ENCODE results near the gene MED16.
"Not testable (repeated sequence)": the region's sequence is repeated elsewhere in the genome, so short reads cannot be mapped to it uniquely, and the experiment has no call there.

Gene MED16

DNA sequence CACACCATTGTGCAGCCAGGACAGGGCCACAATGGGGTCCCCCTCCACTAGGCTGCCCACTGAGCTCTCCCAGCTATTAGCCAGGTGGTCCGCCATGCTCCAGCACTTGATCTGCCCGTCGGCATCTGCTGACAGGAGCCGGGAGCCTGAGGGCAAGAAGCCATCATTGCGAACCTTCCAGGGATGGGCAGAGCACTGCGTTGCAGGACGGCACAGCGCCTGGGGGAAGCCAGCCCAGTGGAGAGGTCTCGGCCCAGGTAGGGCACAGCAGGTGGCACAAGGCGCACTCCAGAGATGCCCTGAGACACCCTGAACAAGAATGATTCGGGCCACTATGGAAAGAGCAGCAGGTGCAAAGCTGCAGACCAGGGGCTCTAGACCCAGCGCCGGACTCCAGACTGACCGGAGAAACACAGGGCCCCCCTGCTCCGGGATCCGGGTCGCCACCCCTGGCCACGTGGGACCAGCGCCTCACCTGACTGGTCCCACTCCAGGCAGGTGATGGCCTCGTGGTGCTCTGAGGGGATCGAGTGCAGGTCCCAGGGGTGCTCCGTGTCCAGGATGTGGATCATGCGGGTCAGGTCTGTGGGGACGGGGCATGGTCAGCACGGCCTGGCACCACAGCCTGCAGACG, 3.2 kb downstream of the MED16 start:
- Mint-ChIP-seq H3K27ac (no peak overlapping the region), H3K36me3 (peaks cover 68% of the 10 kb centered on the region), H3K4me3 (no peak overlapping the region), H3K9me3 (no peaks in the 10 kb centered on the region), H3K4me1 (peaks cover 19% of the 10 kb centered on the region)
- no peak for ATAC-seq
- DNase-seq (ENCODE audit: low spot score in 2 of 2), result no peak

GRCh38 chr19:888581-889385, 4.2 kb downstream of the MED16 start:
- no peak overlapping the region for H3K27ac Mint-ChIP-seq
- no peak for DNase-seq (ENCODE audit: low spot score in 2 of 2)
- no peak for ATAC-seq
- H3K4me1 Mint-ChIP-seq, result peaks cover 19% of the 10 kb centered on the region
- no peak overlapping the region for H3K4me3 Mint-ChIP-seq
- H3K9me3 Mint-ChIP-seq, result no peaks in the 10 kb centered on the region
- peaks cover 61% of the 10 kb centered on the region for H3K36me3 Mint-ChIP-seq

- H3K27ac Mint-ChIP-seq, result no peak overlapping the region
- H3K4me1 Mint-ChIP-seq, result peaks cover 13% of the 10 kb centered on the region
- peaks cover 57% of the 10 kb centered on the region for H3K36me3 Mint-ChIP-seq
- H3K9me3 Mint-ChIP-seq, result no peaks in the 10 kb centered on the region
- H3K4me3 Mint-ChIP-seq, result no peak overlapping the region
- DNase-seq (ENCODE audit: low spot score in 2 of 2) (no peak), ATAC-seq (no peak)
Measured at GRCh38 chr19:887599-887998, 5.4 kb downstream of the MED16 start.

DNA sequence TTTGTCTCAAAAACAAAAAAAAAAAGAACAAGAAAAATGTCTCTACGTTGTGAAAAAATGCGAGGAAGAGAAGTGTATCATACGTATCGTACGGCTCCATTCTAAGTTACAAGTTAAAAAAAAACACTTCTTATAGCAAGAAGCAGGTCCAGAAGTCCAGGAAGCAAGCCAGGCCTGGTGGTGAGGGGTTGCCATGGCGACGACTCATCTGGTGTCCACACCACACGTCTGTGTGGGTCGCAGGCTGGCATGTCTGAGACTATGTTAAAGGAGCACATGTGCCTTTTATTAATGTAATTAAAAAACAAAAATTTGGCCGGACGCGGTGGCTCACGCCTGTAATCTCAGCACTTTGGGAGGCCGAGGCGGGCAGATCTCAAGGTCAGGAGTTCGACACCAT, 5.9 kb downstream of the MED16 start:
- H3K4me3 Mint-ChIP-seq, result no peak overlapping the region
- no peak for DNase-seq (ENCODE audit: low spot score in 2 of 2)
- H3K27ac Mint-ChIP-seq, result no peak overlapping the region
- H3K9me3 Mint-ChIP-seq, result no peaks in the 10 kb centered on the region
- peaks cover 60% of the 10 kb centered on the region for H3K36me3 Mint-ChIP-seq
- ATAC-seq, result no peak
- peaks cover 9% of the 10 kb centered on the region for H3K4me1 Mint-ChIP-seq

DNA sequence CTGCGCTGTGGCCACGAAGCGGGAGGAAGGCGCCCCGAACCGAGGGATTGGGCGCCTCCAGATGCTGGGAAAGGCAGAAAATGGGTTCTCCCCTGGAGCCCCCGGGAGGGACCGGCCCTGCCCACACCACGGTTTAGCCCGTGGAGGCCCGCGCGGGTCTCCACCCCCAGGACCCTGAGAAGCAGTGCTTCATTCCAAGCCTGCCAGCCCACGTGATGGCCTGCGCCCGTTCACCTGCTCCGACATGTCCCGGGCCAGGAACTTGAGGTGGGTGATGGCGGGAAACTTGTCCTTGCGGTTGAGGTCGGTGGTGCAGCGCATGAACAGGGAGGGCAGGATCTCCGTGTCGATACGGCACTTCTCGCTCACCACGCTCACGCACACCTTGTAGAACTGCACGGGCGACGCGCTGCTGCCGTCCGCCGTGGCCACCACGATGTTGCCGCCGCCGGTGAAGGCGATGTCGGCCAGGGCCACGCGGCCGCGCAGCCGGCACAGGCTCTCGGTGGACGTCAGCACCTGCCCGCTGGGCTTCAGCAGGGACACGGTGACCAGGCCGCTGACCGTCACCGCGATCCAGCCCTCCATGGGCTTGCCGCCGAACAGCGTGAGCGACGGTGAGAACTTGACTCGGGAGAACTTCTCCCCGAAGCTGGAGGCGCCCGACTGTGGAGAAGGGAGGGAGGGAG, 7.3 kb downstream of the MED16 start:
- no peaks in the 10 kb centered on the region for H3K9me3 Mint-ChIP-seq
- ATAC-seq (no peak), DNase-seq (ENCODE audit: low spot score in 2 of 2) (no peak)
- H3K27ac Mint-ChIP-seq, result no peak overlapping the region
- peaks cover 61% of the 10 kb centered on the region for H3K36me3 Mint-ChIP-seq
- no peaks in the 10 kb centered on the region for H3K4me1 Mint-ChIP-seq
- no peak overlapping the region for H3K4me3 Mint-ChIP-seq

GRCh38 chr19:884420-885211, 8.4 kb downstream of the MED16 start:
- DNase-seq (ENCODE audit: low spot score in 2 of 2), result no peak
- Mint-ChIP-seq H3K36me3 (peaks cover 56% of the 10 kb centered on the region), H3K27ac (no peak overlapping the region), H3K9me3 (no peaks in the 10 kb centered on the region), H3K4me3 (no peak overlapping the region), H3K4me1 (no peaks in the 10 kb centered on the region)
- ATAC-seq, result no peak

DNA sequence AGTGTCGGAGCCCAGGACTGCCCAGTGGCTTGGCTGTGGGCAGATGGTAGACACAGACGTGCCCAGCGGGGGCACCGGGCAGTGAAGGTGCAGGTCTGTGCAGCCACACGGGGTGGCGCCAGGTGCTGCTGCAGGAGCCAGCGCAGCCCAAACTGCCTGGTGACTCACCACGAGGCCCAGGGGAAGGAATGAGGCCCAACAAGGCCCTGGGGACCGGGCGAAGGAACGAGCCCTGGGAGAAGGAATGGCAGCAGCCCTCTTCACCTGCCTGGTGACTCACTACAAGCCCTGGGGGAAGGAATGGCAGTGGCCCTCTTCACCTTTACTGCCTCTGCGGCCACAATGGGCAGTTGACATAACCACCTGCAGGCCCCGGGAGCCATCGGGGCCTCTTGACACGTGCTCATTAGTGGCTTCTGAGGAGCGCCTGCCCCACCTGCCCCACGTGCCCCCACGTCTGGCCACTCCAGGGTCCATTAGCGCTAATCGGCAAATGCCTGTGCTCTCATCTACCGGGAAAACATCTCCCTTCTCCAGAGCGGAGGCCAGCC, 9.3 kb downstream of the MED16 start:
- H3K36me3 Mint-ChIP-seq, result peaks cover 47% of the 10 kb centered on the region
- no peak for ATAC-seq
- no peak overlapping the region for H3K4me3 Mint-ChIP-seq
- no peaks in the 10 kb centered on the region for H3K9me3 Mint-ChIP-seq
- no peak for DNase-seq (ENCODE audit: low spot score in 2 of 2)
- H3K27ac Mint-ChIP-seq, result no peak overlapping the region
- H3K4me1 Mint-ChIP-seq, result no peaks in the 10 kb centered on the region

DNA sequence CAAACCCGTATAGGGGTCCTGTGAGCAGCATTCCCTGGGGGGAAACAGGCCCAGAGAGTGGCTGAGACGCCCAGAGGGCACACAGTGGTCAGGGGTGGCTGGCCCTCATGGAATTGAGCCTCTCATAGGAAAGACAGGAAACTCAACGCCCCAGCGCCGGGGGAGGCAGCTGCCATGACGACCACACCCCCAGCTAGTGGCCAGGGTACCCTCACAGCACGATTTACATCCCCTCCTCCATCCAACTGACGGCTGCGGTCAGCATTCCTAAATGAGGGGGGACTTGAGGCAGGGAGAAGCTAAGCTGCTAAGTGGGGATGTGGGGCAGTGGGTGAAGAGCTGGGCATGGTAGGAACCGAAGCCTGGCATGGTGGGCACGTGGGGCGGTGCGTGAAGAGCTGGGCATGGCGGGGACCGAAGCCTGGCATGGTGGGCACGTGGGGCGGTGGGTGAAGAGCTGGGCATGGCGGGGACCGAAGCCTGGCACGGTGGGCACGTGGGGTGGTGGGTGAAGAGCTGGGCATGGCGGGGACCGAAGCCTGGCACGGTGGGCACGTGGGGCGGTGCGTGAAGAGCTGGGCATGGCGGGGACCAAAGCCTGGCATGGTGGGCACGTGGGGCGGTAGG, 10.0 kb downstream of the MED16 start:
- ATAC-seq, result no peak
- H3K9me3 Mint-ChIP-seq, result no peaks in the 10 kb centered on the region

GRCh38 chr19:881385-882071, 11.5 kb downstream of the MED16 start:
- H3K4me3 Mint-ChIP-seq, result no peak overlapping the region
- H3K4me1 Mint-ChIP-seq, result no peaks in the 10 kb centered on the region
- H3K36me3 Mint-ChIP-seq, result peaks cover 31% of the 10 kb centered on the region
- DNase-seq (ENCODE audit: low spot score in 2 of 2) (no peak), ATAC-seq (no peak)
- H3K27ac Mint-ChIP-seq, result no peak overlapping the region
- H3K9me3 Mint-ChIP-seq, result no peaks in the 10 kb centered on the region

More for the DNA sequence above, 10.0 kb downstream of the MED16 start:
- Mint-ChIP-seq H3K27ac (no peak overlapping the region), H3K4me3 (no peak overlapping the region), H3K4me1 (no peaks in the 10 kb centered on the region), H3K36me3 (peaks cover 46% of the 10 kb centered on the region)
- no peak for DNase-seq (ENCODE audit: low spot score in 2 of 2)

DNA sequence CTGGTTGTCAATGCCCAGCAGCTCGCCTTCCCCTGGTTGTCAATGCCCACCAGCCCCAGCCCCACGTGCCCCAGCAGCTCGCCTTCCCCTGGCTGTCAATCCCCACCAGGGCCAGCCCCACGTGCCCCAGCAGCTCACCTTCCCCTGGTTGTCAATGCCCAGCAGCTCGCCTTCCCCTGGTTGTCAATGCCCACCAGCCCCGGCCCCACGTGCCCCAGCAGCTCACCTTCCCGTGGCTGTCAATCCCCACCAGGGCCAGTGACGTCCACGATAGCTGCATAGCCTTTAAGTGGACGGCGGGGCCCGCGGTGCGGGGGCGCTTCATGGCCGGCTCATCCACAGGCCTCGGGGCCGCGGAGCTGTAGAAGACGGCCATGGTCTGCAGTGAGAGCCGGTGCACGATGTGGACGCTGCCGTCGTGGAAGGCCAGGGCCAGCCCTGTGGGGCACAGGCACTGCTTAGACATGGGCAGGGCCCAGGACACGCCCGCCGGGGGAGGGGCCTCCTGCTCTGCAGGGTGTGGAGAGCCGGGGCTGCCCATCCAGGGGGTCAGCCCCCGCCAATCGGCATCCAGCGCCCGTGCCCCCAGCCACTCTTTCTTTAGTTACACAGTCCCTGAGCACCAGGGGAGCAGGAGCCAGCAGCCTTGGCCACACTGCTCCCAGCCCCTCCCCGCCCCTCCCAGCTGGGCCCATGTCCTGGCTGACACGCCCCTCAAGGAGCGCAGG, 13.1 kb downstream of the MED16 start:
- no peak overlapping the region for H3K27ac Mint-ChIP-seq
- H3K36me3 Mint-ChIP-seq, result peaks cover 32% of the 10 kb centered on the region
- no peaks in the 10 kb centered on the region for H3K4me1 Mint-ChIP-seq
- no peak for DNase-seq (ENCODE audit: low spot score in 2 of 2)
- no peak overlapping the region for H3K4me3 Mint-ChIP-seq
- no peaks in the 10 kb centered on the region for H3K9me3 Mint-ChIP-seq
- no peak for ATAC-seq

DNA sequence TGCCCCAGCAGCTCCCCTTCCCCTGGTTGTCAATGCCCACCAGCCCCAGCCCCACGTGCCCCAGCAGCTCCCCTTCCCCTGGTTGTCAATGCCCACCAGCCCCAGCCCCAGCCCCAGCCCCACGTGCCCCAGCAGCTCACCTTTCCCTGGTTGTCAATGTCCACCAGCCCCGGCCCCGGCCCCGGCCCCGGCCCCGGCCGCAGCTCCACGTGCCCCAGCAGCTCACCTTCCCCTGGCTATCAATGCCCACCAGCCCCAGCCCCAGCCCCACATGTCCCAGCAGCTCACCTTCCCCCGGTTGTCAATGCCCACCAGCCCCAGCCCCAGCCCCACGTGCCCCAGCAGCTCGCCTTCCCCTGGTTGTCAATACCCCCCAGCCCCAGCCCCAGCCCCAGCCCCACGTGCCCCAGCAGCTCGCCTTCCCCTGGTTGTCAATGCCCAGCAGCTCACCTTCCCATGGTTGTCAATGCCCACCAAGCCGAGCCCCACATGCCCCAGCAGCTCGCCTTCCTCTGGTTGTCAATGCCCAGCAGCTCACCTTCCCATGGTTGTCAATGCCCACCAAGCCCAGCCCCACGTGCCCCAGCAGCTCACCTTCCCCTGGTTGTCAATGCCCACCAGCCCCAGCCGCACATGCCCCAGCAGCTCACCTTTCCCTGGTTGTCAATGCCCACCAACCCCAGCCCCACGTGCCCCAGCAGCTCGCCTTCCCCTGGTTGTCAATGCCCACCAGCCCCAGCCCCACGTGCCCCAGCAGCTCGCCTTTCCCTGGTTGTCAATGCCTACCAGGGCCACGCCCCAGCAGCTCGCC, 14.0 kb downstream of the MED16 start:
- not testable (repeated sequence) for ATAC-seq; H3K9me3 Mint-ChIP-seq; DNase-seq (ENCODE audit: low spot score in 2 of 2); H3K4me3 Mint-ChIP-seq; H3K4me1 Mint-ChIP-seq
- peak overlapping the region; percentile 64 for H3K27ac Mint-ChIP-seq
- peaks cover 33% of the 10 kb centered on the region for H3K36me3 Mint-ChIP-seq

DNA sequence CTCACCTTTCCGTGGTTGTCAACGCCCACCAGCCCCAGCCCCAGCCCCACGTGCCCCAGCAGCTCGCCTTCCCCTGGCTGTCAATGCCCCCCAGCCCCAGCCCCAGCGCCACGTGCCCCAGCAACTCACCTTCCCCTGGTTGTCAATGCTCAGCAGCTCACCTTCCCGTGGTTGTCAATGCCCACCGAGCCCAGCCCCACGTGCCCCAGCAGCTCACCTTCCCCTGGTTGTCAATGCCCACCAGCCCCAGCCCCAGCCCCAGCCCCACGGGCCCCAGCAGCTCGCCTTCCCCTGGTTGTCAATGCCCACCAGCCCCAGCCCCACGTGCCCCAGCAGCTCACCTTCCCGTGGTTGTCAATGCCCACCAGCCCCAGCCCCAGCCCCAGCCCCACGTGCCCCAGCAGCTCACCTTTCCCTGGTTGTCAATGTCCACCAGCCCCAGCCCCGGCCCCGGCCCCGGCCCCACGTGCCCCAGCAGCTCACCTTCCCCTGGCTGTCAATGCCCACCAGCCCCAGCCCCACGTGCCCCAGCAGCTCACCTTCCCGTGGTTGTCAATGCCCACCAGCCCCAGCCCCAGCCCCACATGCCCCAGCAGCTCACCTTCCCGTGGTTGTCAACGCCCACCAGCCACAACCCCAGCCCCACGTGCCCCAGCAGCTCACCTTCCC, 14.9 kb downstream of the MED16 start:
- H3K4me1 Mint-ChIP-seq; H3K27ac Mint-ChIP-seq; DNase-seq (ENCODE audit: low spot score in 2 of 2); ATAC-seq; H3K4me3 Mint-ChIP-seq; H3K9me3 Mint-ChIP-seq: not testable (repeated sequence)
- H3K36me3 Mint-ChIP-seq, result peaks cover 31% of the 10 kb centered on the region
